Ovary (tissue), 9 donors: Measurements from ENCODE around the gene MYOM1. TPM values are rescaled to one million over a fixed set of nuclear protein-coding genes. Genes with fewer than 3 reads are reported as not detected.

Experiments
- DNase-seq, 5 donors: peaks; one replicate each; pipeline ENCODE4 v3.0.0-alpha.2; 2019 to 2020
- H3K27ac ChIP-seq, 2 donors: fragments of 200-600 bp; one replicate each; pipeline versions ENCODE4 v1.5.1 to v1.8.0; 2019 to 2022
- H3K27me3 ChIP-seq: fragments of 200-600 bp; one replicate; pipeline ENCODE4 v1.8.0; 2022
- H3K36me3 ChIP-seq: fragments of 200-600 bp; sonication (generic); one replicate; pipeline ENCODE4 v1.5.1; 2019
- H3K4me1 ChIP-seq: one replicate; pipeline ENCODE4 v1.8.1; 2013; ENCODE audit warnings: mild to moderate bottlenecking, moderate library complexity; ENCODE audit not compliant: insufficient read depth
- H3K4me3 ChIP-seq: fragments of 200-600 bp; sonication (generic); one replicate; pipeline ENCODE4 v1.5.1; 2017
- H3K9me3 ChIP-seq, 2 donors: fragments of 200-600 bp in 1 of 2; sonication (generic) in 1 of 2; one replicate each; pipeline versions ENCODE4 v1.5.1 to v1.8.1; 2013 to 2019; ENCODE audit warnings: mild to moderate bottlenecking in 1 of 2, moderate library complexity in 1 of 2
- EP300 ChIP-seq: sonication (generic); formaldehyde crosslinking; IDR thresholded peaks from one replicate; pipeline ENCODE4 v1.6.1; 2017; ENCODE audit warnings: antibody characterized with exemption
- POLR2A ChIP-seq: fragments of 450-650 bp; IDR thresholded peaks from one replicate; pipeline ENCODE4 v1.6.1; 2017; ENCODE audit warnings: antibody characterized with exemption, mild to moderate bottlenecking, moderate library complexity
- WGBS, 3 donors: extraction: QIAGEN DNeasy Blood & Tissue Kit in 1 of 3; methylation state at CpG; one replicate each; pipeline versions ENCODE4 v1.1.5 to v1.1.7; 2013 to 2017; 5-methylcytosine and 5-hydroxymethylcytosine counted together
- intact Hi-C, 4 donors: fragments of 100-400 bp; cut with DNase I; formaldehyde crosslinking; loops; one replicate each; pipeline versions ENCODE4 v1.11.0 to v1.15.1; 2022 to 2023
- polyA plus RNA-seq, 2 donors: library from polyadenylated mRNA; stranded (reverse); fragments of 200-250 nt in 1 of 2; fragments of 350-450 nt in 1 of 2; fragmentation: Illumina TruSeq in 1 of 2; extraction: RNeasy Lipid Tissue Mini Kit (QIAGEN cat#74804) in 1 of 2; gene quantifications; one replicate each; pipeline ENCODE4 v1.2.3, GENCODE V29; 2013 to 2014
- total RNA-seq, 7 donors: library from RNA; depleted of rRNA in 2 of 7; stranded (reverse); fragments of >200 nt in 2 of 7; fragmentation: NEBNext Ultra II Directional in 3 of 7; extraction: Animal tissue kit (Norgen Biotek cat#: 25700) in 3 of 7; gene quantifications; one replicate each; pipeline versions ENCODE4 v1.1.0 to v1.2.4, GENCODE V29; 2016 to 2023
- TF ChIP-seq, protein P1 (sequence below), 3 donors: fragments of 450-650 bp in 2 of 3; fragments of 200-600 bp in 1 of 3; IDR thresholded peaks; one replicate each; pipeline versions ENCODE4 v1.5.1 to v1.8.0; 2016 to 2022; ENCODE audit warnings: antibody characterized with exemption in 3 of 3, mild to moderate bottlenecking in 1 of 3
- donor health status: DM: no; HTN: no; CAD: no; lungs with moderate emphysema.
- donor health status: DM: no; HTN: no; CAD: no.
- donor health status: Bipolar disorder and iron deficiency.
- donor health status: DM: yes; HTN: yes; CAD: no.
- donor health status: DM: no; HTN: no; CAD: no.
- donor health status: DM: yes; HTN: yes; CAD: no.

MYOM1 gene
- total and polyA plus RNA-seq, 9 donors: 0.69 to 21.0 (median 3.6) TPM

- Histone ChIP-seq H3K9me3 (no peaks in the 10 kb centered on the region), H3K27me3 (no peaks in the 10 kb centered on the region), H3K27ac (no peak overlapping the region), H3K4me1 (no peaks in the 10 kb centered on the region), H3K36me3 (no peaks in the 10 kb centered on the region), H3K4me3 (no peak overlapping the region)
- TF ChIP-seq POLR2A (no peak), EP300 (no peak)
- TF ChIP-seq, protein P1, sequence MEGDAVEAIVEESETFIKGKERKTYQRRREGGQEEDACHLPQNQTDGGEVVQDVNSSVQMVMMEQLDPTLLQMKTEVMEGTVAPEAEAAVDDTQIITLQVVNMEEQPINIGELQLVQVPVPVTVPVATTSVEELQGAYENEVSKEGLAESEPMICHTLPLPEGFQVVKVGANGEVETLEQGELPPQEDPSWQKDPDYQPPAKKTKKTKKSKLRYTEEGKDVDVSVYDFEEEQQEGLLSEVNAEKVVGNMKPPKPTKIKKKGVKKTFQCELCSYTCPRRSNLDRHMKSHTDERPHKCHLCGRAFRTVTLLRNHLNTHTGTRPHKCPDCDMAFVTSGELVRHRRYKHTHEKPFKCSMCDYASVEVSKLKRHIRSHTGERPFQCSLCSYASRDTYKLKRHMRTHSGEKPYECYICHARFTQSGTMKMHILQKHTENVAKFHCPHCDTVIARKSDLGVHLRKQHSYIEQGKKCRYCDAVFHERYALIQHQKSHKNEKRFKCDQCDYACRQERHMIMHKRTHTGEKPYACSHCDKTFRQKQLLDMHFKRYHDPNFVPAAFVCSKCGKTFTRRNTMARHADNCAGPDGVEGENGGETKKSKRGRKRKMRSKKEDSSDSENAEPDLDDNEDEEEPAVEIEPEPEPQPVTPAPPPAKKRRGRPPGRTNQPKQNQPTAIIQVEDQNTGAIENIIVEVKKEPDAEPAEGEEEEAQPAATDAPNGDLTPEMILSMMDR (IDR thresholded peaks at IDR 0.05): no peak
- WGBS, 3 donors: 94 to 96% (median 95%) methylated on average over 12 of the region's 12 CpGs
- no peak for DNase-seq
- intact Hi-C loops: loop anchor here in 1 of 4 donors (10.0 kb wide), 1 partner anchor 195 kb away; no protein-coding TSS in a partner anchor
Measured at GRCh38 chr18:3119401-3120341, 100.1 kb downstream of the MYOM1 start.

DNA sequence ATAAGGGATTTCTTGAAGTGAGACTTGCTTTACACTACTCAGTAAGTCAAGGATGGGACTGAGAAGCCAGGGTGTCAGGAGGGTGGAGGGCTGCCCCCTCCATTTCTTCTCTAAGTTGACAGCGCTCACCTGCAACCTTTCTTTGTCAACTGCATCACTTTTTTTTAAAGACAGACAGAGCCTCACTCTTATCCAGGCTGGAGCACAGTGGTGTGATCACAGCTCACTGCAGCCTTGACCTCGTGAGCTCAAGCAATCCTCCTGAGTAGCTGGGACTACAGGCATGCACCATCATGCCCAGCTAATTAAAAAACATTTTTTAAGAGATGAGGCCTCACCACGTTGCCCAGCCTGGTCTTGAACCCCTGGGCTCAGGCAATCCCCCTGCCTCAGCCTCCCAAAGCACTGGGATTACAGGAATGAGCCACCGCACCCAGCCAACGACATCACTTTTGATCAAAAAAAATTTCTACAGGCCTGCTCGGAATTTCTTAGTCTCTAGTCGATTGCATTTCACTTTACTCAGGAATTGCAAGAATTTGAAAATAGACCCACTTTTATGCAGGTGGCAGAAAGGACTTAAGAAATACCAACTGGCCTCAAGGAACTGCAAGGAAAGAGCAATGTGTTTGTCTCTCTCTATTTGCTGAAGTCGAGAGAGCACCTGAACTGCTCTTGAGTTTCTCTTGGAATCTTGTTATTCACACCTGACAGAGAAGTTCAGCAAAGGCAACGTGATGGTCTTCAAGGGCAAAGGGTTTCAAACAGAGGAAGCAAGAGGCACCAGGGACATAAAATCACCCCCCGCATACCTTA, 101.4 kb downstream of the MYOM1 start:
- intact Hi-C loops: loop anchor here in 1 of 4 donors (10.0 kb wide), 1 partner anchor 194 kb away; no protein-coding TSS in a partner anchor
- H3K36me3 ChIP-seq: no peaks in the 10 kb centered on the region
- no peak overlapping the region for H3K27ac ChIP-seq
- no peak overlapping the region for H3K4me3 ChIP-seq
- 74 to 78% (median 77%) methylated on average over 10 of the region's 10 CpGs for WGBS, 3 donors
- TF ChIP-seq POLR2A (no peak), EP300 (no peak)
- TF ChIP-seq, protein P1 (IDR thresholded peaks at IDR 0.05): no peak
- H3K27me3 ChIP-seq: no peaks in the 10 kb centered on the region
- DNase-seq: no peak
- H3K4me1 ChIP-seq: no peaks in the 10 kb centered on the region
- no peaks in the 10 kb centered on the region for H3K9me3 ChIP-seq

GRCh38 chr18:3117493-3118192, 102.1 kb downstream of the MYOM1 start:
- Histone ChIP-seq H3K4me3 (no peak overlapping the region), H3K36me3 (no peaks in the 10 kb centered on the region), H3K27me3 (no peaks in the 10 kb centered on the region), H3K9me3 (no peaks in the 10 kb centered on the region), H3K4me1 (no peaks in the 10 kb centered on the region), H3K27ac (no peak overlapping the region)
- 81 to 89% (median 84%) methylated on average over 4 of the region's 4 CpGs for WGBS, 3 donors
- DNase-seq: no peak
- intact Hi-C loops: loop anchor here in 1 of 4 donors (10.0 kb wide), 1 partner anchor 193 kb away; no protein-coding TSS in a partner anchor
- no peak for TF ChIP-seq EP300
- TF ChIP-seq, protein P1 (IDR thresholded peaks at IDR 0.05): no peak
- TF ChIP-seq POLR2A: no peak
